HG03045 (cell line): Measurements from ENCODE around the gene EFCAB6.

Experiments used
- ATAC-seq: cut with Tn5 transposase; IDR thresholded peaks from one replicate; pipeline ENCODE4 v1.9.1; 2021; ENCODE audit warnings: mild to moderate bottlenecking, moderate library complexity; ENCODE audit not compliant: unreplicated experiment

EFCAB6 gene

DNA sequence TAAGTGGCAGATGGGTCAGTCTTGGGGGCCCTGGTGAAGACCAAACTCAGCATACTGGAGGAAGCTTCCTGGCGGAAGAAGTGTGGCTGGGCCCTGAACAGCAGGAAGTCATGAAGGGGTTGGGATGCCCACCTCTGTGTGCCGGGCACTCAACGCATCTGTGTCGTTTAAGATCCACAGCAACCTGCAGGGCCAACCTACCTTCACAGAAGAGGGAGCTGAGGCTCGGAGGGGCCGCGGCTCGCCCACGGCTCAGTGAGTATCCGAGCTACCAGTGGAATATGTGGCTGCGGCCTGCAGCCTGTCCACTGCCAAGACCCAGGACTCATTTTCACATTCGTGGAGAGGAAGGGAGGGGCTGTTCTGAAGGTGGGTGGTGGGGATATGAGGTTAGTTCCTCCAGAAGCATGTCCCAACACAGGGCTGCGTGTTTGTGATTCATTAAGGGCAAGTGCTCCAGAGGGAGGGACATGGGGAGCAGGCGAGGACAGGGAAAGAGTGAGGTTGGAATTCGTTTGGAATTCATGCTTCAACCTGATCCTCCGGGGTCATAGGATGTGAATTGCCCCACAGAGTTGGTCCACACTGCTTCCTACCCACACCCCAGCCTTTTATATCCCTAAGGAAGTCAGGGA is 300.7 kb downstream of the EFCAB6 start:
- no peak for ATAC-seq

DNA sequence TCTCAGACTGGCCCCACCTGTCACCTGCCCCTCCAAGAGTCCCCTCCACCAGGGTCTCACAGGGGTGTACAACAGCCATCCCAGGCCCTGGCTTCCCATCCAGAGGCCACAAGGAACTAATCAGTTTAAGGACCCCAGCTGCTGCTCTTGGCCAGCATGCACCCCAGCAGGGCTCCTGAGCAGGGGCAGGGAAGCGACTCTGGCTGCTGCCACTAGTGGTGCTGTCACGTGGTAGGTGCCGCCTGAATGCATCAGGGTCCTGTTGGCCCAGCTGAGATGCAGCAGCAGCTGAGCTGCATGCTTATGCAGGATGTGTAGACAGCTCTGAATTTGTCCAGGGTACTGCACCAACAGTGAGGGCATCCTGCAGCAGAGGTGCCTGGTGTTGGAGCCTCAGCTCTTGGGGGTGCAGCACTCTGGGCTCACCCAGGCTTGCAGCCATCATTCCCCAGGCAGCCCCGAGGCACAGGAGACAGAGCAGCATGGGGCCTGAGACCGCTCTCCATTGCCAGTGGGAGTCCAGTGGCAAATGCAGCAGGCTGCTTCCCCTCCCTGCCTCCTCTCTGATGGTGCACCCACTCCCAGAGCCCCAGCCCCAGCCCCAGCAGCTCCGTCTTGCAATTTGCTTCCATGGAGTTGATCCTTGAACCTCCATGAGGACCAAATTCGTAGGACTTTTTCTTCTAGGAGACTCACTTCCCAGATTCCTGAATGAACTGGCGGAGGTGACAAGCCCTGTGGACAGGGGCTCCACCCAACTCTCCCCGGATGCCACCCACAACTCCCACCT is 301.6 kb downstream of the EFCAB6 start:
- no peak for ATAC-seq

DNA sequence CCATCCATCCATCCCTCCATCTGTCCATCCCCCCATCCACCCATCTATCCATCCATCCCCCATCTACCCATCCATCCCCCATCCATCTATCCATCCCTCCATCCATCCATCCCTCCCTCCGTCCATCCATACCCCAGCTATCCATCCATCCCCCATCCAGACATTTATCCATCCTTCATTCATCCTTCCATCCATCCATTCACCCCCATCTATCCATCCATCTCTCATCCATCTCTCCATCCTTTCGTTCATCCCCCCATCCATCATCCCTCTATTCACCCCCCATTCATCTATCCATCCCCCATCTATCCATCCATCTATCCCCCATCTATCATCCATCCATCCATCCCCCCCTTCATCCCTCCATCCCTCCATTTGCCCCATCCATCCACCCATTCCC is 302.8 kb downstream of the EFCAB6 start:
- no peak for ATAC-seq

DNA sequence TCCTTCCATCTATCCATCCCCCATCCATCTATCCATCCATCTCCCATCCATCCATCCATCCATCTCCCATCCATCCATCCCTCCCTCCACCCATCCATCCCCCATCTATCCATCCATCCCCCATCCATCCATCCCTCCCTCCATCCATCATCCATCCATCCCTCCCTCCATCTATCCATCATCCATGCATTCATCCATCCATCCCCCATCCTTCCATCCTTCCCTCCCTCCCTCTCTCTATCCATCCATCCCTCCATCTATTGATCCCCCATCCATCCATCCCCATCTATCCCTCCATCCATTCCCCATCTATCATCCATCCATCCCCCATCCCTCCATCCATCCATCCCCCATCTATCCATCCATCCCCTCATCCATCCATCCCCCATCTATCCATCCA is 303.6 kb downstream of the EFCAB6 start:
- ATAC-seq, result no peak

DNA sequence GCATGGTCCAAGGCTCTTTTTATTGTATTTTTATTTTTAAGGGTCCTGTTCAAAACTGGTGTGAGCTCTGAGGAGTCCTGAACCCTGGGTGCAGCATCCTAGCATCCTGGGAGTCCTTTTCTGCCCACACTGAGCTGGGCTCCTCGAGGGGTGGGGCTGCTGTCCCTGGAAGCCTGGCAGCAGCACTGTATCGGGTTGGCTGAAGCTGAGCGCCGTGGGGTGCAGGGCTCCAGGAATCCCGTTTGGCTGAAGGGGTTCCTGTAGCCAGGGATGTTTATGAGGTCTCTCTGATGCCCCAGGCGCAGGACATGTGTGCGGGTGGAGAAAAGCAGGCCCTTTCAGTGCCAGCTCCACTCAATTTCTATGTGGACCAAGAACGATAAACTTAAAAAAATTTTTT is 304.9 kb downstream of the EFCAB6 start:
- ATAC-seq, result no peak

DNA sequence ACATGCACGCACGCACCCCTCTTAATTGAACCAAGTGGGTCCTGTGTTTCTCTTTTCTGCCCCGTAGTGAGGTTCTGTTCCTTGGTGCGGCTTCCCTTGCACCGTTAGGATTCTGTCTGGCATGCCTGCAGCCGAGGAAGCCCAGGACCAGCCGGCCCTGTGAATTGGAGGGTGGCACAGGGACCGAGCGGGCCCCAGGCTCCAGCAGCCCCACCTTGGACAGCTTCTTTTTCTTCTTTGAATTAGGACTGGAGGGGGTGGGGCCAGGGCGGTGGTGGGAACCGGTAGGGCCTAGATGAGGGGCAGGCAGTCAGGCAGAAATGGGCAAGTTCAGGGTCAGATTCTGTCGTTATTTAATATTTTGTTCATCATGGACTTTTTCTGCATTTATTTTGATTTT is 305.6 kb downstream of the EFCAB6 start:
- ATAC-seq, result no peak

DNA sequence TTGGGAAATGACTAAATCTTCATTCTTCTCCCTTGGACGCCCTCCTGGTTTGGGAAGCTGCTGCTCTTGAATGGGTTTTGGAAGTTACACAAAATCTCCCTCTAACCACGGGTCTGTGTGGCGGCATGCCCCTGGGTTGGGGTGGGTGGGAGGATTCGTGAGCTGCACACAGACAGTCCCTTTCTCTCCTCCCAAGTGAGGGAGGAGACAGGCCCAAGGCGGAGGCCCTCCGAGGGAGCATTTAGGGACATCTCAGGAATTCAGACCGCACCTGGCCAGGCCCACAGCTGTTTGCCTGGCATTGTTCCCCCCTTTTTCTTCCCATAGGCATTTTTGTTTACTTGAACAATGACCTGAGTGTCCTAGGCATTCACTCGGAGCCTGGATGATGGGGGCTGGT is 306.2 kb downstream of the EFCAB6 start:
- ATAC-seq, result no peak

DNA sequence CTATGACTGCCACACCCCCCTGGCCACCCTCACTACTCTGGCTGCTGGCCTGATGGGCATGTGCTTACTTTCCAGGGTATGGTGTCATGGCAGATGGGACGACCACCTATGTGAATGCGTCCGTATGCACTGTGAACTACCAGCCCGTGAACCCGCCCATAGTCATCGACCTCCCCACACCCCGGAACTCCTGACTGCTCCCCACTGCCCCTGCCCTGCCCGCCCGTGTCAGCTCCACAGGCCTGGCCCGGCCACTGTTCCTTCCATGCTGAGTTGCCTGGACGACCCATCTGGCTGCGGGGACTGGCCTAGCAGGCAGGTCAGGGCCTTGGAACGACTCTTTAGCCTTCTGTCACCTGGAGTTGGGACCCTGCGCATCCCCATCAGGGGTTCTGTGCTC is 306.7 kb downstream of the EFCAB6 start:
- ATAC-seq, result no peak

DNA sequence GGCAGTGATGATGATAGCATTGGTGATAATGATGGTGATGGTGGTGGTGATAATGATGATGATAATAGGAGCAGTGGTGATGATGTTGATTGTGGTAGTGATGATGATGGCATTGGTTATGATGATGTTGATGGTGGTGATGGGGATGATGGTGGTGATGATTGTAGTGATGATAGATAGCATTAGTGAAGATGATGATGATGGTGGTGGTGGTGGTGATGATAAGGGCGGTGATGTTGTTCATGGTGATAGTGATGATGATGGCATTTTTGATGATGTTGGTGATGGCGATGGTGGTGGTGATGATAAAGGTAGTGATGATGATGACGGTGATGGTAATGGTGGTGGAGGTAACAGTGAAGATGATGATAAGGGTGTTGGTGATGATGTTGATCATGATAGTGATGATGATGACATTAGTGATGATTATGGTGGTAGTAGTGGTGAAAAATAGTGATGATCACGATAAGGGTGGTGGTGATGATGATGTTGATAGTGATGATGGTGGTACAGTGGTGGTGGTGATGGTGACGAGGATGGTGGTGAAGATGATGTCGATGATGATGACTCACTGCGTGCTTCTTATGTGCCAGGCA is 307.3 kb downstream of the EFCAB6 start:
- no peak for ATAC-seq

DNA sequence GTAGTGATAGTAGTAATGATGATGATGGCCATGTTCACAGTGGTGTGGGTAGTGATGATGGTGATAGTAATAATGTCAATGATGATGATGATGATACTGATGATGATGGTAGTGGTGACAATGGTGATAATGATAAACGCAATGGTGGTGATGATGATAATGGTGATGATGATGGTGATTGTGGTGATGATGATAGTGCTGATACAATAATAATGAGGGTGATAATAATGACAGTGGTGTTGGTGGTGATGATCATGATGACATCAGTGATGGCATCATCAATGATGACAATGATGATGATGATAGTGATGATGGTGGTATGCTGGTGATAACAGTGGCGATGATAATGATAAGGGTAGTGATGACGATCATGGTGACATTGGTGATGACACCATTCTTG is 308.0 kb downstream of the EFCAB6 start:
- ATAC-seq, result no peak

DNA sequence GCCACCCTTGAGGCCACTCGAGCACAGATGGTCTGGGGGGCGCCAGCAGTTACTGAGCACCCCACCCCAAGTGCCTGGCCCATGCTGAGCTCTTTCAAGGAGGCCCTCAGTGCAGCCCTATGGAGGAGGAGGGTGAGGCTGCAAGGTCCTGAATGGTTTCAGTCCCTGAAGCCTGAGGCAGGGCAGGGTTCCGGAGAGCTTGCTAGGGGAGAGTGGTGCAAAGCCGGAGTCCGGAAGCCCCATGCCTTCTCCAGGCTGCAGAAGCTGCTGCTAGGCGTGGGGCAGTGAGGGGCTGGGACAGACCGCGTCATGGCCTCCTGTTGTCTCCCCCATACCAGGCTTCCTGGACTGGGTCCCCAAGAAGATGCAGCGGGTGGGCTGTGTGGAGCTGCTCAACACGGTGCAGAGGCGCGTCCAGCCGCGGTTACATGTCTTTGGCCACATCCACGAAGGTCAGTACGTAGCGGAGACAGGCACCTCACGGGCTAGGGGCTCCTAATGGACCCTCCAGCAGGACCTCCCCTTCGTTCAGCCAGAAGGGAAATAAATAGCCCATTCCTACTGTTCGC is 309.7 kb downstream of the EFCAB6 start:
- no peak for ATAC-seq

DNA sequence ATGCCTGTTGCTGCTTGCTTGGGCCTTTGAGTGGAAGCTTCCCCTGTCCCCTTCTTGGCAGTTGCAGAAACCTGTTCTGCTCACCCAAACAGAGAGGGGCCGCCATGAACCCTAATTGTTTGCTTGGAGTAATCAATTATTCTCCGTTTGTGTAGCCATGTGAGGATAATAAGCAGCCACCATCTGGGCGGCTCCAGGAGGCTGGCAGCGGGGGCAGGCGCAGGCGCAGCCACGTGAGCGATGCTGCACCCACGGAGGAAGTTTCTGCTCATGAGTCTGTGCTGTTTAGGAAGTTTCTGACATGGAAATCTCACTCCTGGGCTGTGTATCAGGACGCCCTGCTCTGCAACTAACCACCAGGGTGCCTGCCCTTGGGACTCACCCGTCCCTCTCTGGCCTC is 310.2 kb downstream of the EFCAB6 start:
- ATAC-seq, result no peak

DNA sequence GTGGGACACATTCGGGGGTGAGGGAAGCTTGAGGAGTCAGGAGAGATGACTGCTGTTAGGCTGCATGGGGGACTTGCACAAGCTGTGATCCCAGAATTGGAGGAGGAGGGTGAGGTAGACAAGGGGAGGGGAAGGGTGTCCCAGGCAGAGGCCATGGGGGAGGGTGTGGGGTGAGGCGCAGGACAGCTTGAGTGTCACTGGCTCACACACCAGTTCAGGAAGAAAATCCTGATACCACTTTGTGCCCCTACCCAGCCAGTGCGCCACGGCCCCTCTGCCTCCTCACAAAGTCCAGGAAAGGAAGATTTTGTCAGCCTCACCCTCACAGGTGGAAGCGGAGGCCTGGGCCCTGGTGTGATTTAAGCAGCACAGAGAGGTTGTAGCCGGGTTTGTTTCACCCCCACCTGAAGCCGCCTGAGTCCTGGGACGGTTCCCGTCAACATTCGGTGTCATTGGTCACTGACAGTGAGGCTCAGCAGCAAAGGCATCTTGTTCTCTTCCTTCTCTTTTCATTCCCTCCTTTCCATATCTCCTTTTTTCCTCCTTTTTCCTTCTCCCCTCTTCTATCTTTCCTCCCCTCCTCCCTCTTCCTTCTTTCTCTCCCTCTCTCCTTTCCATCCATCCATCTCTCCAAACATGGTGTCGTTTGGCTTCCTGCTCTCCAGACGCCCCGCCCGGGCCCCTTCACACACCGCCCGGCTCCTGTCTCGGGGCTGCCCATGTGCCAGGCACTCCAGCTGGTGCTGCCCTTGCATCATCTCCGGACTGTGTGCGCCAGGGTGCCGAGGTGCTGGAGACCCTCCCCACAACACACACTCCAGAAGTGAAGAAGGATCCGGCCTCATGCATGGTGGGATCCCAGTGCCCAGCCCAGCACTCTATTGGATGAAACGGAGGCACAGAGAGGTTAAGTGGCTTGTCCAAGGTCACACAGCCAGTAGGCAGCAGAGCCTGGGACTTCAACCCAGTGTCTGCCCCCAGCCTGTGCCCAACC is 311.0 kb downstream of the EFCAB6 start:
- no peak for ATAC-seq

DNA sequence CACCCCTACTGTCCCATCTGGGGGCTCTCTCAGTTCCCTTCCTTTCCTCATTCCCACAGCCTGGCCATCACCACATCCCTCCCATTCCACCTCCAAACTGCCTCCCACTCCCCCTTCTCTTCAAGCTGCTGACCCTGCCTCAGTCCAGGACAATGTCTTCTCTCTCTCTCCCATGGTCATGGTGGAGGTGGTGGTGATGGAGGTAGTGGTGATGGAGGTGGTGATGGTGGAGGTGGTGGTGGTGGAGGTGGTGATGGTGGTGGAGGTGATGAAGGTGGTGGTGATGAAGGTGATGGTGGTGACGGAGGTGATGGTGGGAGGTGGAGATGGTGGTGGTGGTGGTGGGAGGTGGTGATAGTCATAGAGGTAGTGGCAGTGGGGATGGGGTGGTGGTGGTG is 313.2 kb downstream of the EFCAB6 start:
- ATAC-seq, result no peak

DNA sequence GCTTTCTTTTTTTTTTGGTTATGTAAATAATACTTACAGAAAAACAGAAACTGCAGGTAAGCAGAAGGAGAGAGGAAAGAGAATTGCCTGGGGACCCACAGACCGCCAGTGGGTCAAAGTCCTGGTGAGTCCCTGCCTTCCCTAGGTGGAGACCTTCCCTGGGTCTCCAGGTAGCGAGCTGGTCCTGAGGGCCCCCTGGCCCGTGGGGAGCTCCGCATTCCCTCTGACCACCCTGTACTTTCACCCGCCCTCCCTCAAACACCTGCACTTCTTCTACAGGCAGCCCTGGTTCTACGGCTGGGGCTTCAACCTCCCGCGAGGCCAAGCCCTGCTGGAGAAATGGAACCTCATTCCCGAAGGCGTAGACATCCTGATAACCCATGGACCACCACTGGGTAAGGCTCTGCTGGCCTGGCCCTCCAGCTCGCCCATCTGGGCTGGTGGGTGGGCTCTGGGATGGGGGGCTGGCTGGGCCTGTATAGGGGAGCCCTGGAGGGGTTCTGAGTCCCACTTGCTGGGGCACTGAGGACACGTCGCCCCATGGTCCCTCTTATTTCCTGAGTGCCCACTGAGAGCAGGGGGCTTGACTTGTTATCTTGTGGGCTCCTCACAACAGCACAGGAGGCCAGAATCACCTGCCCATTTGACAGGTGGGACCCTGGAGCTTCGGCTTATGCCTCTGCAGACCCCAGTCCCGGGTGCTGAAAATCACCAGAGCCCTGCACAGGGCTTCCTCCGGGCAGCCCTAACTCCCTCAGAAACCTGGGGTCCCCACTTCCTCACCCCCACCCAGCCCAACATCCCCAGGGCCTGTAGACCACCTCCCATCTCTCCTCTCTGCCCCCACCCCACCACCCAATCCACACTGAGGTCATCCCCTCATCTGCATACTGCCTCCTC is 313.9 kb downstream of the EFCAB6 start:
- ATAC-seq, result no peak

DNA sequence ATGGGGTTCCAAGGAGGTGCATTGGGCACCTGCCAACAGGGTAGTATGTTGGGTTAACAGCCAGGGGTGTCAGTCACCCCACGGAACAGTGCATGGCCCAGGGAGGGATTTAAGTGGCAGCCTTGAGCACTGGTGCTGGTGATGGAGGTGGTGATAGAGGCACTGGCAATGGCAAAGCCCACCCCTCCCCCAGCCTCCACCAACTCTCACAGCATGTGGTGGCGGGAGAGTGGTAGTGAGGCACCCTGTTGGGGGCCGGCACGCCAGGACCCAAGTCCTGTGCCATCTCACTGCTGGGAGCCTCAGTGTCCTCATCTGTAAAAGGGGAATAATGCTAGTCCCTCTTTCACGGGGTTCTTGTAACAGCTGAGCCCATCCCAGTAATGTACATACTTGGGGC is 318.8 kb downstream of the EFCAB6 start:
- no peak for ATAC-seq

DNA sequence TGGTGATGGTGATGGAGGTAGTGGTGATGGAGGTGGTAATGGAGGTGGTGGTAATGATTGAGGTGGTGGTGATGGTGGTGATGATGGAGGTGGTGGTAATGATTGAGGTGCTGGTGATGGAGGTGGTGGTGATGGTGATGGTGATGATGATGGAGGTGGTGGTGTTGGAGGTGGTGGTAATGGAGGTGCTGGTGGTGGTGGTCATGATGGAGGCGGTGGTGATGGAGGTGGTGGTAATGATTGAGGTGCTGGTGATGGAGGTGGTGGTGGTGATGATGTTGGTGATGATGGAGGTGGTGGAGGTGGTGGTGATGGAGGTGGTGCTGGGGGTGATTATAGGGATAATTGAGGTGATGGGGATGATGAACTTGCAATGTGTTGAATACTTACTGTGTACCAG is 320.4 kb downstream of the EFCAB6 start:
- no peak for ATAC-seq

DNA sequence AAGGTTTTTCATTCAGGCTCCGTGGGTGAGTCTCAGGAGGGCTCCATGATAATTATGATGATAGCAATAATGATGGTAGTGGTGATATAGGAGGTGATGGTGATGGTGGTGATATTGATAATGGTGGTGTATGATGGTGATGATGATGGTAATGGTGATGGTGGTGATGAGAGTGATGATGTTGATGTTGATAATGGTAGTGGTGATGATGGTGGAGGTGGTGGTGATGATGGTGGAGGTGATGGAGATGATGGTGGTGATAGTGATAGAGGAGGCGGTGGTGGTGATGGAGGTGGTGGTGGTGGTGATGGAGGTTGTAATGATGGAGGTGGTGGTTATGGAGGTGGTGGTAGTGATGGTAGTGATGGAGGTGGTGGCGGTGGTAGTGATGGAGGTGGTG is 320.9 kb downstream of the EFCAB6 start:
- no peak for ATAC-seq

DNA sequence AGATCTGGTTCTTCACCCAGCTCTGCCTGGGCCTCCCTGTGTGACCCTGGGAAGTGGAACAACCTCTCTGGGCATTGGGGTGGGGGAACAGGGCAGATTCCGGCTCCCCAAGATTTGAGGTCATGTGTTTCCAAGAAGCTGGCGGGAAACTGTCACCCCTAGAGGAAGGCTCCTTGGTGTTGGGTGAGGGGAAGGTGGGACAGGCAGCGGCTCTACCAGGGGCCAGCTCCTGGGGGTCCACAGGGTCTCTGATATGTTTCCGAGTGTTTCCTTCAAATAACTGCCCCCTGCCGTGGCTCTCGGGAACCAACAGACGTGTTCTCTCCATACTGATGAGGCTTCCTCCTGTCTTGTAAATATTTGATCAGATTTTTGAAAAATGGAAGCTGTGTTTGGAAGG is 321.8 kb downstream of the EFCAB6 start:
- no peak for ATAC-seq

DNA sequence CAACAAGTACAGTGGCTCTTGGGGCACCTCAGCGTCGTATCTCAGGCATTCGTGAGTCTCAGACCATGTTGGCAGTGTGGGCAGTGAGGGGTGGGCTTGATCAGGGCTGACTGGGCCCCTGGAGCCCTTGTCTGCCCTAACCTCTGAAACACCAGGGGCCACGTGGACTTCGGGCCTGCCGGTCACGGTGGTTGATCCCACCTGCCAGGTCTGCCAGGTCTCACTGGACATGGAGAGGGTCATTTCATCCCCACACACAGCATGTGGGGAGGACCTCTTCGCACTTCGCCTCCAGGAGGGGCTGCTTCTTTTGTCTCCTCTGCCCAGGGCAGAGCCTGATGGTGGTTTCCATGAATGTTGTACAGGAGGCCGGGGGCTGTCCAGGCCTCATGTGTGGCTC is 323.2 kb downstream of the EFCAB6 start:
- ATAC-seq, result no peak
